ENCODE results near the gene SLC7A6OS. TPM values are rescaled to one million over a fixed set of nuclear protein-coding genes. Genes with fewer than 3 reads are reported as not detected.
A peak's percentile ranks its signal among the peaks of the same experiment; 100 is the strongest.

Gene SLC7A6OS
- 19.8 TPM for total RNA-seq (2013)
- polyA plus RNA-seq: 10 to 100 TPM in 1 of 3 donors, 1 to 10 TPM in 2; 9.3 to 10.5 (median 9.7) TPM
- 8.7 and 9.3 TPM in 2 replicates for polyA minus RNA-seq
- total RNA-seq: 9.1 to 27.5 (median 14.9) reads per million in 11 experiments

- peaks cover 28 to 48% of the 10 kb centered on the region in 2 donors for H3K36me3 Mint-ChIP-seq
- H2AFZ ChIP-seq (ENCODE audit: insufficient read depth, low read depth, low read length, poor library complexity, severe bottlenecking): peak within 1 kb of the TSS; percentile 94
- no peaks in the 10 kb centered on the region for H3K27me3 Mint-ChIP-seq (ENCODE audit: low read depth in 3 of 3)
- peaks cover 77% of the 10 kb centered on the region for H3K79me2 ChIP-seq (ENCODE audit: insufficient read depth, low read length)
- H3K36me3 ChIP-seq (replicated peaks in 1 of 2; ENCODE audit: control insufficient read depth in 1 of 2, insufficient read depth in 2 of 2, low read length in 2 of 2): peaks cover 24 to 50% of the 10 kb centered on the region in 2 donors
- WGBS (ENCODE audit: insufficient coverage): under 1% methylated on average over 60 of the region's 62 CpGs
- H3K9ac ChIP-seq (ENCODE audit: insufficient read depth, low read length, poor library complexity, severe bottlenecking): peak within 1 kb of the TSS; percentile 85
- DNase-seq: peak; percentile 88 to 94 (median 88)
- H3K9me3 Mint-ChIP-seq: no peaks in the 10 kb centered on the region
- peak within 1 kb of the TSS; percentile 87 for H3K4me2 ChIP-seq (replicated peaks; ENCODE audit: extremely low read depth, low read length, poor library complexity, severe bottlenecking)
- intact Hi-C loops (cut with micrococcal nuclease): loop anchor here (5.0 kb wide), 2 partner anchors 49 to 64 kb away; partner anchors contain the start of genes PLA2G15 (in 2 of the 2) and SLC7A6 (in 2 of the 2)
- peak within 1 kb of the TSS; percentile 93 to 94 for H3K27ac ChIP-seq (ENCODE audit: low read depth in 1 of 2, low read length in 2 of 2)
- no peaks in the 10 kb centered on the region for H3K9me3 ChIP-seq (replicated peaks in 1 of 2; ENCODE audit: control insufficient read depth in 1 of 2, insufficient read depth in 1 of 2, low read length in 2 of 2)
- no peaks in the 10 kb centered on the region for H3K27me3 ChIP-seq (ENCODE audit: control insufficient read depth in 2 of 2, insufficient read depth in 2 of 2, low read length in 2 of 2)
- H3K27ac Mint-ChIP-seq: peak within 1 kb of the TSS; percentile 91 to 96 (median 95)
- peaks cover 37% of the 10 kb centered on the region for H4K20me1 ChIP-seq (ENCODE audit: insufficient read depth, low read length)
- peak within 1 kb of the TSS; percentile 92 to 95 for H3K4me3 Mint-ChIP-seq
- H3K4me1 ChIP-seq (ENCODE audit: control insufficient read depth in 1 of 2, insufficient read depth in 2 of 2, low read length in 2 of 2): peaks cover 23 to 26% of the 10 kb centered on the region in 2 donors
- H3K4me1 Mint-ChIP-seq: peaks cover 19% of the 10 kb centered on the region
- H3K4me3 ChIP-seq (replicated peaks in 1 of 3; ENCODE audit: low read depth in 2 of 3, low read length in 3 of 3): peak within 1 kb of the TSS; percentile 88 to 97 (median 95)
- peak; percentile 19 for TF ChIP-seq CTCF (IDR thresholded peaks at IDR 0.05)
Observed at GRCh38 chr16:68310774-68311511, at the start of gene SLC7A6OS, which contains the start of gene PRMT7. Gene SLC7A6OS, minus strand, starts transcription at chr16:68310946. Its CDS starts 20 bp downstream, at chr16:68310926. Gene PRMT7, plus strand, starts transcription at chr16:68311019. Its CDS starts 4,961 bp downstream, at chr16:68315980.

GRCh38 chr16:68359398-68360191 is 48.8 kb upstream of the SLC7A6OS start:
- 97% methylated on average over 23 of the region's 23 CpGs for WGBS (ENCODE audit: insufficient coverage)
- Histone ChIP-seq H3K4me2 (replicated peaks; ENCODE audit: extremely low read depth, low read length, poor library complexity, severe bottlenecking) (no peak overlapping the region), H3K9ac (ENCODE audit: insufficient read depth, low read length, poor library complexity, severe bottlenecking) (no peak overlapping the region), H2AFZ (ENCODE audit: insufficient read depth, low read depth, low read length, poor library complexity, severe bottlenecking) (no peak overlapping the region), H3K36me3 (replicated peaks in 1 of 2; ENCODE audit: control insufficient read depth in 1 of 2, insufficient read depth in 2 of 2, low read length in 2 of 2) (peaks cover 18 to 25% of the 10 kb centered on the region in 2 donors), H3K9me3 (replicated peaks in 1 of 2; ENCODE audit: control insufficient read depth in 1 of 2, insufficient read depth in 1 of 2, low read length in 2 of 2) (no peaks in the 10 kb centered on the region), H3K27me3 (ENCODE audit: control insufficient read depth in 2 of 2, insufficient read depth in 2 of 2, low read length in 2 of 2) (no peaks in the 10 kb centered on the region), H3K79me2 (ENCODE audit: insufficient read depth, low read length) (no peaks in the 10 kb centered on the region), H3K4me3 (replicated peaks in 1 of 3; ENCODE audit: low read depth in 2 of 3, low read length in 3 of 3) (no peak overlapping the region), H4K20me1 (ENCODE audit: insufficient read depth, low read length) (no peaks in the 10 kb centered on the region), H3K27ac (ENCODE audit: low read depth in 1 of 2, low read length in 2 of 2) (no peak overlapping the region), H3K4me1 (ENCODE audit: control insufficient read depth in 1 of 2, insufficient read depth in 2 of 2, low read length in 2 of 2) (peaks cover 25 to 26% of the 10 kb centered on the region in 2 donors)
- peaks cover 34 to 39% of the 10 kb centered on the region in 2 donors for H3K36me3 Mint-ChIP-seq
- no peak overlapping the region for H3K4me3 Mint-ChIP-seq
- TF ChIP-seq CTCF (IDR thresholded peaks at IDR 0.05): no peak
- H3K27ac Mint-ChIP-seq: no peak overlapping the region
- no peak for DNase-seq
- intact Hi-C loops (cut with micrococcal nuclease): no loop called here
- H3K4me1 Mint-ChIP-seq: peaks cover 33% of the 10 kb centered on the region
- H3K27me3 Mint-ChIP-seq (ENCODE audit: low read depth in 3 of 3): peaks cover 11 to 27% (median 12%) of the 10 kb centered on the region in 3 donors
- H3K9me3 Mint-ChIP-seq: no peaks in the 10 kb centered on the region
